H9 (cell line): ENCODE measurements around the gene TRABD2B. TPM values are rescaled to one million over a fixed set of nuclear protein-coding genes. Genes with fewer than 3 reads are reported as not detected.

Experiments used
- DNase-seq: peaks from one replicate; pipeline ENCODE4 v3.0.0-alpha.2; 2017
- H2AFZ ChIP-seq: one replicate; pipeline ENCODE4 v1.6.1; 2013; ENCODE audit warnings: mild to moderate bottlenecking, low read length, control low read depth, moderate library complexity
- H2AK5ac ChIP-seq: 2 replicates; pipeline ENCODE4 v1.6.1; 2013; ENCODE audit warnings: low read length, control low read depth, mixed read lengths; ENCODE audit not compliant: insufficient read length
- H2BK120ac ChIP-seq: one replicate; pipeline ENCODE4 v1.6.1; 2013; ENCODE audit warnings: low read depth, mild to moderate bottlenecking, low read length, control low read depth, inconsistent platforms; ENCODE audit not compliant: poor library complexity, severe bottlenecking
- H2BK12ac ChIP-seq: 2 replicates; pipeline ENCODE4 v1.6.1; 2013; ENCODE audit warnings: low read length, control low read depth, mixed read lengths, low read depth; ENCODE audit not compliant: insufficient read length
- H2BK15ac ChIP-seq: 2 replicates; pipeline ENCODE4 v1.6.1; 2013; ENCODE audit warnings: low read depth, low read length, control low read depth
- H2BK20ac ChIP-seq: one replicate; pipeline ENCODE4 v1.6.1; 2013; ENCODE audit warnings: low read depth, mild to moderate bottlenecking, low read length, control low read depth, inconsistent platforms; ENCODE audit not compliant: poor library complexity, severe bottlenecking
- H2BK5ac ChIP-seq: 2 replicates; pipeline ENCODE4 v1.6.1; 2013; ENCODE audit warnings: low read length, control low read depth, mixed read lengths; ENCODE audit not compliant: insufficient read length
- H3K14ac ChIP-seq: 2 replicates; pipeline ENCODE4 v1.6.1; 2013; ENCODE audit warnings: low read length, control low read depth; ENCODE audit not compliant: insufficient read depth
- H3K18ac ChIP-seq: 2 replicates; pipeline ENCODE4 v1.6.1; 2013; ENCODE audit warnings: low read depth, mild to moderate bottlenecking, mixed read lengths, low read length, control low read depth; ENCODE audit not compliant: insufficient read length
- H3K23ac ChIP-seq: 2 replicates; pipeline ENCODE4 v1.6.1; 2013; ENCODE audit warnings: low read length, control low read depth, mixed read lengths, low read depth; ENCODE audit not compliant: insufficient read length
- H3K23me2 ChIP-seq: 2 replicates; pipeline ENCODE4 v1.6.1; 2013; ENCODE audit warnings: low read depth, mild to moderate bottlenecking, mixed read lengths, low read length, control low read depth; ENCODE audit not compliant: insufficient read length, poor library complexity, severe bottlenecking
- H3K27ac ChIP-seq: 2 replicates; pipeline ENCODE4 v1.5.1; 2013; ENCODE audit warnings: low read length, control low read depth, mixed read lengths, low read depth; ENCODE audit not compliant: insufficient read length
- H3K27me3 ChIP-seq: 2 replicates; pipeline ENCODE4 v1.6.1; 2013; ENCODE audit warnings: low read length, control low read depth, inconsistent platforms; ENCODE audit not compliant: insufficient read depth
- H3K4ac ChIP-seq: 2 replicates; pipeline ENCODE4 v1.6.1; 2013; ENCODE audit warnings: low read depth, mild to moderate bottlenecking, control low read depth, inconsistent platforms, low read length, moderate library complexity
- H3K4me1 ChIP-seq: 2 replicates; pipeline ENCODE4 v1.6.1; 2013; ENCODE audit warnings: low read length, control low read depth, inconsistent platforms; ENCODE audit not compliant: insufficient read depth
- H3K4me2 ChIP-seq: 2 replicates; pipeline ENCODE4 v1.6.1; 2013; ENCODE audit warnings: low read length, control low read depth, mixed read lengths; ENCODE audit not compliant: insufficient read length, insufficient read depth
- H3K56ac ChIP-seq: 2 replicates; pipeline ENCODE4 v1.6.1; 2013; ENCODE audit warnings: low read depth, mild to moderate bottlenecking, mixed read lengths, low read length, control low read depth; ENCODE audit not compliant: insufficient read length
- H3K79me1 ChIP-seq: 2 replicates; pipeline ENCODE4 v1.6.1; 2013; ENCODE audit warnings: low read depth, mild to moderate bottlenecking, moderate library complexity, low read length, control low read depth, inconsistent platforms; ENCODE audit not compliant: insufficient read depth, poor library complexity, severe bottlenecking
- H3K79me2 ChIP-seq: 2 replicates; pipeline ENCODE4 v1.6.1; 2013; ENCODE audit warnings: low read length, control low read depth, inconsistent platforms; ENCODE audit not compliant: insufficient read depth
- H3K9ac ChIP-seq: 2 replicates; pipeline ENCODE4 v1.6.1; 2013; ENCODE audit warnings: low read length, control low read depth, mixed read lengths; ENCODE audit not compliant: insufficient read length; ENCODE audit errors: extremely low read depth
- H3K9me3 ChIP-seq: one replicate; pipeline ENCODE4 v1.6.1; 2013; ENCODE audit warnings: low read depth, low read length, inconsistent platforms; ENCODE audit not compliant: control insufficient read depth
- H3T11ph ChIP-seq: one replicate; pipeline ENCODE4 v1.6.1; 2013; ENCODE audit warnings: mild to moderate bottlenecking, low read length, control low read depth, inconsistent platforms
- H4K20me1 ChIP-seq: one replicate; pipeline ENCODE4 v1.6.1; 2013; ENCODE audit not compliant: control insufficient read depth, insufficient read length, insufficient read depth
- H4K5ac ChIP-seq: 2 replicates; pipeline ENCODE4 v1.6.1; 2013; ENCODE audit warnings: low read depth, mild to moderate bottlenecking, mixed read lengths, low read length, control low read depth; ENCODE audit not compliant: insufficient read length
- H4K8ac ChIP-seq: replicated peaks from 2 replicates; pipeline ENCODE4 v1.6.1; 2013; ENCODE audit warnings: low read length, control low read depth, mixed read lengths, low read depth; ENCODE audit not compliant: insufficient read length
- H4K91ac ChIP-seq: 2 replicates; pipeline ENCODE4 v1.6.1; 2013; ENCODE audit warnings: low read depth, mild to moderate bottlenecking, moderate library complexity, mixed read lengths, low read length, control low read depth; ENCODE audit not compliant: insufficient read length
- H3K27ac Mint-ChIP-seq, 3 experiments: 2 replicates in 2 of 3; 3 replicates in 1 of 3; pipeline ENCODE4 v1.8.0; 2020 to 2021; ENCODE audit warnings: mixed read lengths in 3 of 3, mild to moderate bottlenecking in 1 of 3, moderate library complexity in 1 of 3
- H3K27me3 Mint-ChIP-seq: 2 replicates; pipeline ENCODE4 v1.8.0; 2021; ENCODE audit warnings: low read depth, mild to moderate bottlenecking, moderate library complexity, mixed read lengths
- H3K36me3 Mint-ChIP-seq, 3 experiments: 2 replicates in 2 of 3; 3 replicates in 1 of 3; pipeline ENCODE4 v1.8.0; 2020 to 2021; ENCODE audit warnings: low read depth in 3 of 3, mixed read lengths in 3 of 3; ENCODE audit not compliant: insufficient read depth in 1 of 3
- H3K4me1 Mint-ChIP-seq, 2 experiments: 2 replicates each; pipeline ENCODE4 v1.8.0; 2020; ENCODE audit warnings: mixed read lengths in 2 of 2
- H3K4me3 Mint-ChIP-seq, 2 experiments: 2 replicates in 1 of 2; 3 replicates in 1 of 2; pipeline ENCODE4 v1.8.0; 2020 to 2021; ENCODE audit warnings: mild to moderate bottlenecking in 2 of 2, mixed read lengths in 2 of 2, moderate library complexity in 1 of 2
- H3K9me3 Mint-ChIP-seq, 2 experiments: 2 replicates in 1 of 2; 3 replicates in 1 of 2; pipeline ENCODE4 v1.8.0; 2020; ENCODE audit warnings: mild to moderate bottlenecking in 2 of 2, mixed read lengths in 2 of 2, moderate library complexity in 1 of 2
- CTCF ChIP-seq: fragments of 200-600 bp; sonication (generic); conservative IDR thresholded peaks from 3 replicates; pipeline ENCODE4 v1.8.0; 2021; ENCODE audit warnings: antibody characterized with exemption, mild to moderate bottlenecking
- WGBS: extraction: QIAGEN DNeasy Blood & Tissue Kit; methylation state at CpG from one replicate; pipeline ENCODE4 v1.1.7; 2013; ENCODE audit warnings: missing lambda C conversion rate, low lambda C conversion rate, mixed read lengths; ENCODE audit not compliant: insufficient read length; ENCODE audit errors: extremely low coverage; 5-methylcytosine and 5-hydroxymethylcytosine counted together
- total RNA-seq: library from RNA; stranded (reverse); gene quantifications from 2 replicates; pipeline ENCODE4 v1.2.1, GENCODE V29; 2021

The TRABD2B gene
- total RNA-seq, 1 experiment from 2014 or later = 2.3 TPM

DNA sequence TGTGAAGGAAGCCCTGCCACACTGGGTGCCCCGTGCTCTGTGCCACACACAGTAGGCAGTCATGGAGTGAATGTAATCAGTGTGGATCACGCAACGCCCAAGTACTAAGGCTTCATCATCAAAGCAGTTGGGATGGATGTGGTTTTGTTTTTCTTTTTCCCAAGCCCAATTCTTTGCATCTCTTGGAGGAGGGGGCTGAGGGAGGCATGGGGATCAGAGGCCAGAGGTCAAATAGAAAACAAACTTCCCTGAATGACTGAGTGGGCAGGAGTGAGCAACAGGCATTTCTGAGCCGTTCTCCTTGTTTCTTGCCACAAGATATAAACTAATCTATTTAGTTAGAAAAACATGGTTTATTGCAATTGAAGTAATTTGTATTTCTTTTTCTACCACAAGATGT is 85.3 kb downstream of the TRABD2B start:
- DNase-seq = no peak
- WGBS = no CpG with 5 or more reads among the region's 4 CpGs
- H2BK120ac ChIP-seq = no peak overlapping the region
- H4K8ac ChIP-seq = no peak overlapping the region
- no peak overlapping the region for H3K56ac ChIP-seq
- no peaks in the 10 kb centered on the region for H3K27me3 ChIP-seq
- Mint-ChIP-seq H3K36me3 (no peaks in the 10 kb centered on the region), H3K27ac (no peak overlapping the region), H3K9me3 (no peaks in the 10 kb centered on the region; a peak in 1 of 5 replicates), H3K4me3 (no peak overlapping the region), H3K4me1 (peaks cover 20 to 25% of the 10 kb centered on the region in 2 experiments), H3K27me3 (no peaks in the 10 kb centered on the region)
- H3K4ac ChIP-seq = no peak overlapping the region
- H3K18ac ChIP-seq = no peak overlapping the region
- no peak for TF ChIP-seq CTCF
- H4K20me1 ChIP-seq = no peaks in the 10 kb centered on the region
- H3K4me2 ChIP-seq = no peak overlapping the region
- H3K9ac ChIP-seq = no peak overlapping the region
- H3T11ph ChIP-seq = no peak overlapping the region
- H3K79me1 ChIP-seq = no peaks in the 10 kb centered on the region
- no peak overlapping the region for H3K27ac ChIP-seq
- H2AK5ac ChIP-seq = no peak overlapping the region
- H3K23me2 ChIP-seq = no peaks in the 10 kb centered on the region
- no peak overlapping the region for H2BK15ac ChIP-seq
- no peak overlapping the region for H2BK20ac ChIP-seq
- no peak overlapping the region for H3K14ac ChIP-seq
- H2BK12ac ChIP-seq = no peak overlapping the region
- no peak overlapping the region for H4K91ac ChIP-seq
- H3K4me1 ChIP-seq = no peaks in the 10 kb centered on the region; the same call in 1 of the 2 replicates
- no peak overlapping the region for H2AFZ ChIP-seq
- no peaks in the 10 kb centered on the region for H3K9me3 ChIP-seq
- no peak overlapping the region for H4K5ac ChIP-seq
- H2BK5ac ChIP-seq = no peak overlapping the region
- H3K79me2 ChIP-seq = no peaks in the 10 kb centered on the region
- no peak overlapping the region for H3K23ac ChIP-seq
